BLaER1 (cell line): ENCODE results near the gene PRKCQ.
A peak's percentile ranks its signal among the peaks of the same experiment; 100 is the strongest.

Source experiments
- H3K27ac ChIP-seq: shearing (Covaris generic); formaldehyde crosslinking; 2 replicates; pipeline ENCODE4 v1.8.1; 2022
- H3K27me3 ChIP-seq: shearing (Covaris generic); formaldehyde crosslinking; 2 replicates; pipeline ENCODE4 v1.8.1; 2022
- H3K36me3 ChIP-seq: shearing (Covaris generic); formaldehyde crosslinking; 2 replicates; pipeline ENCODE4 v1.8.1; 2022
- H3K4me1 ChIP-seq: shearing (Covaris generic); formaldehyde crosslinking; 2 replicates; pipeline ENCODE4 v1.8.1; 2022
- H3K4me2 ChIP-seq: shearing (Covaris generic); formaldehyde crosslinking; 2 replicates; pipeline ENCODE4 v1.8.1; 2022
- H3K4me3 ChIP-seq: shearing (Covaris generic); formaldehyde crosslinking; 2 replicates; pipeline ENCODE4 v1.8.1; 2022
- H3K9ac ChIP-seq: shearing (Covaris generic); formaldehyde crosslinking; 2 replicates; pipeline ENCODE4 v1.8.1; 2022
- H3K9me3 ChIP-seq: shearing (Covaris generic); formaldehyde crosslinking; 2 replicates; pipeline ENCODE4 v1.8.1; 2022
- H4K20me1 ChIP-seq: shearing (Covaris generic); formaldehyde crosslinking; 2 replicates; pipeline ENCODE4 v1.8.1; 2022
- Cebpa-rat ChIP-seq: shearing (Covaris generic); IDR thresholded peaks from 2 replicates; pipeline ENCODE4 v1.8.1; 2022

Gene PRKCQ

GRCh38 chr10:6379015-6379776, 200.9 kb downstream of the PRKCQ start:
- Histone ChIP-seq H4K20me1 (peaks cover 8% of the 10 kb centered on the region), H3K9me3 (peaks cover 42% of the 10 kb centered on the region), H3K9ac (no peak overlapping the region), H3K27ac (no peak overlapping the region), H3K4me2 (no peak overlapping the region), H3K36me3 (peaks cover 9% of the 10 kb centered on the region), H3K27me3 (no peaks in the 10 kb centered on the region; the same call in 1 of the 2 replicates), H3K4me3 (0 out of 2 replicates have a peak overlapping the region, but pooled peaks have one; percentile 13), H3K4me1 (peaks cover 48% of the 10 kb centered on the region)
- TF ChIP-seq Cebpa-rat = no peak
